ENCODE measurements around the gene DHRS4.

DHRS4 gene

DNA sequence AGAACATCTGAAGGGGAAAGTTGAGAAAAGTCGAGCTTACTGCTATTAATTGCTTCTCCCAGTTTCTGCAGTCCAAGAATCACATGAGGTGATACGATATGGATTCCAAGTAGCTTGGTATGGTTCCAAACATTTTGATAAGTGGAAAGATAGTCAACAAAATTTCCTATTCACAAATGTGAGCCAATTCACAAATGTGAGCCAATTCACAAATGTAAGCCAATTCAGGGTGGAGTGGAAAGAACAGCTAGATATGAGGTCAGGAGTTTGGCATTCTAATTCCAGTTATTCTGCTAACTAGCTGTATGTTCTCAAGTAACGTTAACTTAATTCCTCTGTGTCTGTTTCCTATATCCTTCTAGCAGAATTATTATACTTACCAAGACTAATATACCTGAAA is 37.6 kb upstream of the DHRS4 start:
- peaks cover 4% of the 10 kb centered on the region for H3K27me3 ChIP-seq (ENCODE audit: insufficient read depth, poor library complexity, severe bottlenecking)
- no peak for TF ChIP-seq CTCF (IDR thresholded peaks at IDR 0.05; ENCODE audit: poor library complexity, severe bottlenecking)
- no peak overlapping the region for H3K27ac ChIP-seq (ENCODE audit: poor library complexity, severe bottlenecking)
- ATAC-seq (ENCODE audit: low read depth), result no peak
- H3K4me1 ChIP-seq (ENCODE audit: insufficient read depth, poor library complexity, severe bottlenecking), result no peaks in the 10 kb centered on the region
- H3K9me3 ChIP-seq (ENCODE audit: severe bottlenecking), result no peaks in the 10 kb centered on the region
- no peak for DNase-seq (ENCODE audit: low spot score)
- H3K4me3 ChIP-seq (ENCODE audit: severe bottlenecking), result no peak overlapping the region
- no peaks in the 10 kb centered on the region for H3K36me3 ChIP-seq (ENCODE audit: low read depth)

GRCh38 chr14:23916446-23916845 is 37.1 kb upstream of the DHRS4 start:
- no peaks in the 10 kb centered on the region for H3K9me3 ChIP-seq (ENCODE audit: severe bottlenecking)
- no peaks in the 10 kb centered on the region for H3K4me1 ChIP-seq (ENCODE audit: insufficient read depth, poor library complexity, severe bottlenecking)
- no peak overlapping the region for H3K27ac ChIP-seq (ENCODE audit: poor library complexity, severe bottlenecking)
- H3K4me3 ChIP-seq (ENCODE audit: severe bottlenecking), result no peak overlapping the region
- peaks cover 4% of the 10 kb centered on the region for H3K27me3 ChIP-seq (ENCODE audit: insufficient read depth, poor library complexity, severe bottlenecking)
- no peak for ATAC-seq (ENCODE audit: low read depth)
- DNase-seq (ENCODE audit: low spot score), result no peak
- no peak for TF ChIP-seq CTCF (IDR thresholded peaks at IDR 0.05; ENCODE audit: poor library complexity, severe bottlenecking)
- H3K36me3 ChIP-seq (ENCODE audit: low read depth), result no peaks in the 10 kb centered on the region

DNA sequence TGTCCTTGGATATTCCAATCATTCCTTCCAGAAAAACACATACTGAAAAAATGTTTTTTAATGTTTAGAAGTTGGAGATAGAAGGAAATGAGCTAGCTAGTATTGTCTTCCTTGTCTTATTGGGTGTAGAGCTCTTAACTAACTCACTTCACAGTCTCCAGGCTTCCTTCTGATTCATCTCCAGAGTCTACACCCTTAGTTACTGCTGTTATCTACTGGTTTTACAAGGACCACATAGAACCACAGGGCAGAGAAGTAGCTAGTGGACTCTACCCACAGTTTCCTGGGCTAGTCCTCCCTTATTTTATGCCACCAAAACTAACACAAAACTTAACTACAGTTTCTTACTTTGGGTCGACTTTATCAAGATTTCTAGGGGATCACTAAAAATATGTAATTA is 31.0 kb upstream of the DHRS4 start:
- Histone ChIP-seq H3K9me3 (ENCODE audit: severe bottlenecking) (no peaks in the 10 kb centered on the region), H3K36me3 (ENCODE audit: low read depth) (no peaks in the 10 kb centered on the region), H3K27me3 (ENCODE audit: insufficient read depth, poor library complexity, severe bottlenecking) (peaks cover 17% of the 10 kb centered on the region), H3K4me1 (ENCODE audit: insufficient read depth, poor library complexity, severe bottlenecking) (no peaks in the 10 kb centered on the region), H3K4me3 (ENCODE audit: severe bottlenecking) (no peak overlapping the region), H3K27ac (ENCODE audit: poor library complexity, severe bottlenecking) (no peak overlapping the region)
- no peak for DNase-seq (ENCODE audit: low spot score)
- no peak for TF ChIP-seq CTCF (IDR thresholded peaks at IDR 0.05; ENCODE audit: poor library complexity, severe bottlenecking)
- no peak for ATAC-seq (ENCODE audit: low read depth)

DNA sequence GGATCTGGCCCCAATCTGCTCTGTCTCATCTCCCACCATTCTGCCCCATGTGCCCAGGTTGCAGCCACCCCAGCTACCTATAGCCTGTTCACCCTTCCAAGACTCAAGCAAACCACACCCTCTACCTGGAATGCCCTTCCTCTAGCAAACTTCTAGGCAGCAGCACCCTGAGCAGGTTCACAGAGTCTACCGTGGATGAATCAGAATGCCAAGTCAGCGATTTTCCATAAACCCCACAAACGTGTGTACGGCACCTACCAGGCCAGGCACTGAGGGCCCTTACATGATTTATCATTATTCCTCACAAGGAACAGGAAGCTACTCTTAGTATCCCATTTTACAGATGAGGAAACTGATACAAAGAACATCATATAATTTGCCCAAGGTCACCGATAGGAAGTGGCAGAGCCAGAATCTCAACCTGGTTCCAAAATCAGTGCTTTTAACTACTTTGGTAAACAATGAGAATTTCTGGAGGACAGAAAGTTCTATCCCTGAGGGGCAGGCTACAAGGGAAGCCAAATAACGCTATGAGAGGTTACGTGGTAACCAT is 28.0 kb upstream of the DHRS4 start:
- no peak overlapping the region for H3K27ac ChIP-seq (ENCODE audit: poor library complexity, severe bottlenecking)
- H3K4me1 ChIP-seq (ENCODE audit: insufficient read depth, poor library complexity, severe bottlenecking), result no peaks in the 10 kb centered on the region
- no peaks in the 10 kb centered on the region for H3K9me3 ChIP-seq (ENCODE audit: severe bottlenecking)
- H3K4me3 ChIP-seq (ENCODE audit: severe bottlenecking), result no peak overlapping the region
- peaks cover 12% of the 10 kb centered on the region for H3K27me3 ChIP-seq (ENCODE audit: insufficient read depth, poor library complexity, severe bottlenecking)
- no peak for TF ChIP-seq CTCF (IDR thresholded peaks at IDR 0.05; ENCODE audit: poor library complexity, severe bottlenecking)
- DNase-seq (ENCODE audit: low spot score) (no peak), ATAC-seq (ENCODE audit: low read depth) (no peak)
- H3K36me3 ChIP-seq (ENCODE audit: low read depth), result no peaks in the 10 kb centered on the region

DNA sequence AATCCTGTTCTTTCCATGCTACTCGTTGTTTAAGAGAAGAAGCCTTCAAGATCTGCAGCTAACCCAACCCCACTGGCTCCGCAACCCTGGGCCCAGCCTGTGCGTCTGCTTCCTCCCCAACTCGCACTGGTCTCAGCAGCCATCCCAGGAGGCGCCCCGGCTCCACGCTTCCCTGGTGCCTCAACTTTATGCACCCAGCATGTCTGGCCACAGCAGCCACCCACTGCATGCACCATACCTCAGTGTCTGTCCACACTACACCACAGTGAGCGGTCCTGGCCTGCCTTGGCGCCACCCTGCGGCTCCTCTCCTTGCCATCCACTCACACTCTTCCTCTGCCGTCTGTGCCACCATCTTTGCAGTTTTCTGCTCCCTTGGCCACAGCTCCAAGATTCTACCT is 27.0 kb upstream of the DHRS4 start:
- DNase-seq (ENCODE audit: low spot score) (no peak), ATAC-seq (ENCODE audit: low read depth) (no peak)
- Histone ChIP-seq H3K9me3 (ENCODE audit: severe bottlenecking) (no peaks in the 10 kb centered on the region), H3K4me3 (ENCODE audit: severe bottlenecking) (no peak overlapping the region), H3K27me3 (ENCODE audit: insufficient read depth, poor library complexity, severe bottlenecking) (peaks cover 12% of the 10 kb centered on the region), H3K36me3 (ENCODE audit: low read depth) (no peaks in the 10 kb centered on the region), H3K27ac (ENCODE audit: poor library complexity, severe bottlenecking) (no peak overlapping the region), H3K4me1 (ENCODE audit: insufficient read depth, poor library complexity, severe bottlenecking) (no peaks in the 10 kb centered on the region)
- TF ChIP-seq CTCF (IDR thresholded peaks at IDR 0.05; ENCODE audit: poor library complexity, severe bottlenecking), result no peak
